HEK293T (cell line): ENCODE data around the gene GALNT16.

Experiments used
- ARNT ChIP-seq: fragments of 450-650 bp; IDR thresholded peaks from 2 replicates; pipeline ENCODE4 v1.6.1; 2017; ENCODE audit warnings: mild to moderate bottlenecking
- BHLHE40 ChIP-seq: fragments of 450-650 bp; IDR thresholded peaks from 2 replicates; pipeline ENCODE4 v1.6.1; 2016; ENCODE audit warnings: mild to moderate bottlenecking, moderate library complexity, borderline replicate concordance
- CTBP1 ChIP-seq: fragments of 450-650 bp; IDR thresholded peaks from 2 replicates; pipeline ENCODE4 v1.6.1; 2016; ENCODE audit warnings: borderline replicate concordance
- FOXA1 ChIP-seq: fragments of 450-650 bp; IDR thresholded peaks from 2 replicates; pipeline ENCODE4 v1.6.1; 2016; ENCODE audit warnings: mild to moderate bottlenecking
- FOXM1 ChIP-seq: fragments of 450-650 bp; IDR thresholded peaks from 2 replicates; pipeline ENCODE4 v1.6.1; 2017; ENCODE audit warnings: mild to moderate bottlenecking, borderline replicate concordance
- HDGF ChIP-seq: fragments of 450-650 bp; IDR thresholded peaks from 2 replicates; pipeline ENCODE4 v1.6.1; 2017; ENCODE audit warnings: antibody characterized with exemption, borderline replicate concordance
- NFRKB ChIP-seq: fragments of 450-650 bp; IDR thresholded peaks from 2 replicates; pipeline ENCODE4 v1.6.1; 2016; ENCODE audit warnings: mild to moderate bottlenecking, moderate library complexity
- SP1 ChIP-seq: fragments of 450-650 bp; IDR thresholded peaks from 2 replicates; pipeline ENCODE4 v1.6.1; 2017
- SUZ12 ChIP-seq: fragments of 450-650 bp; IDR thresholded peaks from 2 replicates; pipeline ENCODE4 v1.6.1; 2016; ENCODE audit warnings: mild to moderate bottlenecking
- TARDBP ChIP-seq: fragments of 450-650 bp; IDR thresholded peaks from 2 replicates; pipeline ENCODE4 v1.6.1; 2016
- ZNF384 ChIP-seq: fragments of 450-650 bp; IDR thresholded peaks from 2 replicates; pipeline ENCODE4 v1.6.1; 2016
- TF ChIP-seq, protein P1 (sequence below): fragments of 450-650 bp; IDR thresholded peaks from 2 replicates; pipeline ENCODE4 v1.6.1; 2016

DNA sequence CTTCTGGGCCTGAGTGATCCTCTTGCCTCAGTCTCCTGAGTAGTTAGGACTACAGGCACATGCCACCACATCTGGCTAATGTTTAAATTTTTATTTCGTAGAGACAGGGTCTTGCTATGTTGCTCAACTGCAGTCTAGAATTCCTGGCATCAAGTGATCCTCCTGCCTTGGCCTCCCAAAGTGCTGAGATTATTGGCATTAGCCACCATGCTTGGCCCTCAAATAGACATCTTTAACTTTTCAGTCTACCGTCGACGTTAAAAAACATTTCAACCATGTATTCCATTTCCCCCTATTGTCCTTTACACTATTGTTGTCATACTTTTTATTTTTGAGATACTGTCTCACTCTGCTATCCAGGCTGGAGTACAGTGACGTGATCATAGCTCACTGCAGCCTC, 115.8 kb downstream of the GALNT16 start:
- TF ChIP-seq SUZ12 (no peak), SP1 (no peak), ARNT (no peak), FOXA1 (no peak), ZNF384 (no peak), NFRKB (no peak), FOXM1 (no peak), CTBP1 (no peak), BHLHE40 (no peak), HDGF (no peak), TARDBP (no peak)
- TF ChIP-seq, protein P1, sequence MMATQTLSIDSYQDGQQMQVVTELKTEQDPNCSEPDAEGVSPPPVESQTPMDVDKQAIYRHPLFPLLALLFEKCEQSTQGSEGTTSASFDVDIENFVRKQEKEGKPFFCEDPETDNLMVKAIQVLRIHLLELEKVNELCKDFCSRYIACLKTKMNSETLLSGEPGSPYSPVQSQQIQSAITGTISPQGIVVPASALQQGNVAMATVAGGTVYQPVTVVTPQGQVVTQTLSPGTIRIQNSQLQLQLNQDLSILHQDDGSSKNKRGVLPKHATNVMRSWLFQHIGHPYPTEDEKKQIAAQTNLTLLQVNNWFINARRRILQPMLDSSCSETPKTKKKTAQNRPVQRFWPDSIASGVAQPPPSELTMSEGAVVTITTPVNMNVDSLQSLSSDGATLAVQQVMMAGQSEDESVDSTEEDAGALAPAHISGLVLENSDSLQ, result no peak
